Brain microvascular endothelial cell (primary cell): ENCODE results near the gene CSTB.

Experiments used
- DNase-seq: peaks from one replicate; pipeline ENCODE4 v3.0.0-alpha.2; 2020
- H3K27ac ChIP-seq: fragments of 250-450 bp; sonication (Bioruptor Pico); 2 replicates; pipeline ENCODE4 v1.5.1; 2020; ENCODE audit warnings: mild to moderate bottlenecking, moderate library complexity
- H3K27me3 ChIP-seq: fragments of 250-450 bp; sonication (Bioruptor Pico); replicated peaks from 2 replicates; pipeline ENCODE4 v1.5.1; 2020; ENCODE audit warnings: mild to moderate bottlenecking
- H3K36me3 ChIP-seq: fragments of 250-450 bp; sonication (Bioruptor Pico); replicated peaks from 2 replicates; pipeline ENCODE4 v1.5.1; 2020; ENCODE audit warnings: mild to moderate bottlenecking
- H3K4me3 ChIP-seq: 2 replicates; pipeline ENCODE4 v1.5.1; 2011; ENCODE audit warnings: low read depth, mild to moderate bottlenecking, control low read depth, low read length, moderate library complexity
- CTCF ChIP-seq: IDR thresholded peaks from 2 replicates; pipeline ENCODE4 v1.5.1; 2011; ENCODE audit warnings: low read depth, mild to moderate bottlenecking, moderate library complexity, low read length, control low read depth, inconsistent platforms; ENCODE audit errors: missing control alignments
- in situ Hi-C: cut with HindIII; loops from 2 replicates; pipeline ENCODE4 v1.10.0; 2017; ENCODE audit warnings: low sequenced_read_pairs, low pct_ligation_motif_present

Gene CSTB

GRCh38 chr21:43808367-43808766 is 32.3 kb upstream of the CSTB start:
- H3K36me3 ChIP-seq = peaks cover 12% of the 10 kb centered on the region
- no peak overlapping the region for H3K27ac ChIP-seq
- no peak for TF ChIP-seq CTCF
- H3K4me3 ChIP-seq = no peak overlapping the region
- in situ Hi-C loops = no loop called here
- no peaks in the 10 kb centered on the region for H3K27me3 ChIP-seq
- DNase-seq = no peak

- TF ChIP-seq CTCF = no peak
- Histone ChIP-seq H3K4me3 (no peak overlapping the region), H3K27ac (no peak overlapping the region), H3K36me3 (peaks cover 34% of the 10 kb centered on the region), H3K27me3 (no peaks in the 10 kb centered on the region)
- in situ Hi-C loops = no loop called here
- no peak for DNase-seq
These were observed 30.1 kb upstream of the CSTB start for GRCh38 chr21:43806017-43806710.

- Histone ChIP-seq H3K27me3 (no peaks in the 10 kb centered on the region), H3K27ac (no peak overlapping the region), H3K36me3 (peaks cover 43% of the 10 kb centered on the region), H3K4me3 (no peak overlapping the region)
- in situ Hi-C loops = no loop called here
- no peak for TF ChIP-seq CTCF
- no peak for DNase-seq
These were observed 29.2 kb upstream of the CSTB start for GRCh38 chr21:43805275-43805800.

- peaks cover 58% of the 10 kb centered on the region for H3K36me3 ChIP-seq
- in situ Hi-C loops = no loop called here
These were observed 27.6 kb upstream of the CSTB start for GRCh38 chr21:43803558-43804300.

DNA sequence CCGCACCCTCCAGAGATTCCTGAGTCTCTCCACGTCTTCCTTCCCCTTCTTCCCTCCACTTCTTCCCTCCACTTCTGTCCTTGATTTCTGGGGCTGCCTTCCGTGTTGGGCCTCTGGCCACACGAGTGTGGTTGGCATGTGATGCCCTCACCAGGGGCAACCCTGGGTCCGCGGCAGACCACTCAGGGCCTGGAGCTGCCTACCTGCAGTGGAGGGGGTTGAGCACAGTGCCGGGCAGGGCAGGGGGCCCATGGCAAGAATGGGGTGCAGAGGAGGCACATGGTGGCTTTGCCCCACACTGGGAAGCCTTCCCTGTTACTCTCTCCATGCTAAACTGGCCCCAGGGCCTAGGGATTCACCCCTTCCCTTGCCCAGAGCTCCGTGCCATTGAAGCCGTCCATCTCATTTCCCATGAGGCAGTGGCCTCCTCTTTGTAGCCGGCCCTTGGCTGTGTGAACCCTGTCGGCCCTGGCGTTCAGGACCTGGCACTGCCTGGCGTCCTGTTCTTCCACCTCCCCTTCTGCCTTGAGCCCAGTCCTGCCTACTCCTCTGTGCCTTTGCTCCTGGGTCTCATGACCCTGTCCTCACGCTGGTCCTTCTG is 26.7 kb upstream of the CSTB start:
- Histone ChIP-seq H3K27ac (no peak overlapping the region), H3K27me3 (no peaks in the 10 kb centered on the region), H3K4me3 (no peak overlapping the region), H3K36me3 (peaks cover 66% of the 10 kb centered on the region)
- TF ChIP-seq CTCF = no peak
- in situ Hi-C loops = no loop called here
- no peak for DNase-seq

More at GRCh38 chr21:43803558-43804300, 27.6 kb upstream of the CSTB start:
- no peak for DNase-seq
- Histone ChIP-seq H3K27me3 (no peaks in the 10 kb centered on the region), H3K4me3 (no peak overlapping the region), H3K27ac (no peak overlapping the region)
- TF ChIP-seq CTCF = no peak
